ENCODE results near the gene PMPCA.

The PMPCA gene

GRCh38 chr9:136443687-136444086, 33.2 kb downstream of the PMPCA start:
- H3K4me3 ChIP-seq (ENCODE audit: low read length in 2 of 2) = no peak overlapping the region
- no peaks in the 10 kb centered on the region for H3K9me3 ChIP-seq (ENCODE audit: control insufficient read depth in 2 of 2, low read length in 2 of 2)
- no peaks in the 10 kb centered on the region for H3K27me3 ChIP-seq (ENCODE audit: control insufficient read depth in 2 of 2, insufficient read depth in 2 of 2, low read length in 2 of 2)
- H3K27ac ChIP-seq (ENCODE audit: low read depth in 2 of 2, low read length in 2 of 2) = no peak overlapping the region
- peaks cover 3 to 5% of the 10 kb centered on the region in 2 donors for H3K4me1 ChIP-seq (ENCODE audit: control insufficient read depth in 2 of 2, insufficient read depth in 2 of 2, low read length in 2 of 2)
- H3K9ac ChIP-seq (ENCODE audit: low read depth in 1 of 2, low read length in 2 of 2) = no peak overlapping the region
- H3K36me3 ChIP-seq (ENCODE audit: control insufficient read depth in 2 of 2, insufficient read depth in 2 of 2, low read length in 2 of 2) = peaks cover 43 to 71% of the 10 kb centered on the region in 2 donors

- H3K27ac ChIP-seq (ENCODE audit: low read depth in 2 of 2, low read length in 2 of 2) = no peak overlapping the region
- no peaks in the 10 kb centered on the region for H3K9me3 ChIP-seq (ENCODE audit: control insufficient read depth in 2 of 2, low read length in 2 of 2)
- no peak overlapping the region for H3K9ac ChIP-seq (ENCODE audit: low read depth in 1 of 2, low read length in 2 of 2)
- peaks cover under 1 to 3% of the 10 kb centered on the region in 2 donors for H3K4me1 ChIP-seq (ENCODE audit: control insufficient read depth in 2 of 2, insufficient read depth in 2 of 2, low read length in 2 of 2)
- H3K36me3 ChIP-seq (ENCODE audit: control insufficient read depth in 2 of 2, insufficient read depth in 2 of 2, low read length in 2 of 2) = peaks cover 47 to 75% of the 10 kb centered on the region in 2 donors
- H3K27me3 ChIP-seq (ENCODE audit: control insufficient read depth in 2 of 2, insufficient read depth in 2 of 2, low read length in 2 of 2) = no peaks in the 10 kb centered on the region
- H3K4me3 ChIP-seq (ENCODE audit: low read length in 2 of 2) = no peak overlapping the region
Observed at GRCh38 chr9:136444102-136444501, 33.6 kb downstream of the PMPCA start.

- Histone ChIP-seq H3K4me3 (ENCODE audit: low read length in 2 of 2) (no peak overlapping the region), H3K27me3 (ENCODE audit: control insufficient read depth in 2 of 2, insufficient read depth in 2 of 2, low read length in 2 of 2) (no peaks in the 10 kb centered on the region), H3K27ac (ENCODE audit: low read depth in 2 of 2, low read length in 2 of 2) (no peak overlapping the region), H3K9me3 (ENCODE audit: control insufficient read depth in 2 of 2, low read length in 2 of 2) (no peaks in the 10 kb centered on the region), H3K9ac (ENCODE audit: low read depth in 1 of 2, low read length in 2 of 2) (no peak overlapping the region), H3K36me3 (ENCODE audit: control insufficient read depth in 2 of 2, insufficient read depth in 2 of 2, low read length in 2 of 2) (peaks cover 58 to 82% of the 10 kb centered on the region in 2 donors), H3K4me1 (ENCODE audit: control insufficient read depth in 2 of 2, insufficient read depth in 2 of 2, low read length in 2 of 2) (no peaks in the 10 kb centered on the region)
Observed at GRCh38 chr9:136445799-136446198, 35.3 kb downstream of the PMPCA start.

GRCh38 chr9:136447173-136447778, 36.8 kb downstream of the PMPCA start:
- no peaks in the 10 kb centered on the region for H3K4me1 ChIP-seq (ENCODE audit: control insufficient read depth in 2 of 2, insufficient read depth in 2 of 2, low read length in 2 of 2)
- no peak overlapping the region for H3K27ac ChIP-seq (ENCODE audit: low read depth in 2 of 2, low read length in 2 of 2)
- H3K9ac ChIP-seq (ENCODE audit: low read depth in 1 of 2, low read length in 2 of 2) = no peak overlapping the region
- peaks cover 62 to 81% of the 10 kb centered on the region in 2 donors for H3K36me3 ChIP-seq (ENCODE audit: control insufficient read depth in 2 of 2, insufficient read depth in 2 of 2, low read length in 2 of 2)
- H3K9me3 ChIP-seq (ENCODE audit: control insufficient read depth in 2 of 2, low read length in 2 of 2) = no peaks in the 10 kb centered on the region
- H3K27me3 ChIP-seq (ENCODE audit: control insufficient read depth in 2 of 2, insufficient read depth in 2 of 2, low read length in 2 of 2) = no peaks in the 10 kb centered on the region
- no peak overlapping the region for H3K4me3 ChIP-seq (ENCODE audit: low read length in 2 of 2)

- Histone ChIP-seq H3K4me1 (ENCODE audit: control insufficient read depth in 2 of 2, insufficient read depth in 2 of 2, low read length in 2 of 2) (no peaks in the 10 kb centered on the region), H3K27ac (ENCODE audit: low read depth in 2 of 2, low read length in 2 of 2) (no peak overlapping the region), H3K9ac (ENCODE audit: low read depth in 1 of 2, low read length in 2 of 2) (no peak overlapping the region), H3K9me3 (ENCODE audit: control insufficient read depth in 2 of 2, low read length in 2 of 2) (no peaks in the 10 kb centered on the region), H3K36me3 (ENCODE audit: control insufficient read depth in 2 of 2, insufficient read depth in 2 of 2, low read length in 2 of 2) (peaks cover 63 to 74% of the 10 kb centered on the region in 2 donors), H3K4me3 (ENCODE audit: low read length in 2 of 2) (no peak overlapping the region), H3K27me3 (ENCODE audit: control insufficient read depth in 2 of 2, insufficient read depth in 2 of 2, low read length in 2 of 2) (no peaks in the 10 kb centered on the region)
Observed at GRCh38 chr9:136448655-136449054, 38.2 kb downstream of the PMPCA start.

GRCh38 chr9:136451221-136451877, 40.9 kb downstream of the PMPCA start:
- H3K9me3 ChIP-seq (ENCODE audit: control insufficient read depth in 2 of 2, low read length in 2 of 2) = no peaks in the 10 kb centered on the region
- no peak overlapping the region for H3K27ac ChIP-seq (ENCODE audit: low read depth in 2 of 2, low read length in 2 of 2)
- peaks cover 74 to 80% of the 10 kb centered on the region in 2 donors for H3K36me3 ChIP-seq (ENCODE audit: control insufficient read depth in 2 of 2, insufficient read depth in 2 of 2, low read length in 2 of 2)
- H3K4me1 ChIP-seq (ENCODE audit: control insufficient read depth in 2 of 2, insufficient read depth in 2 of 2, low read length in 2 of 2) = no peaks in the 10 kb centered on the region
- H3K9ac ChIP-seq (ENCODE audit: low read depth in 1 of 2, low read length in 2 of 2) = no peak overlapping the region
- H3K4me3 ChIP-seq (ENCODE audit: low read length in 2 of 2) = no peak overlapping the region
- H3K27me3 ChIP-seq (ENCODE audit: control insufficient read depth in 2 of 2, insufficient read depth in 2 of 2, low read length in 2 of 2) = no peaks in the 10 kb centered on the region

- Histone ChIP-seq H3K27me3 (ENCODE audit: control insufficient read depth in 2 of 2, insufficient read depth in 2 of 2, low read length in 2 of 2) (no peaks in the 10 kb centered on the region), H3K4me1 (ENCODE audit: control insufficient read depth in 2 of 2, insufficient read depth in 2 of 2, low read length in 2 of 2) (no peaks in the 10 kb centered on the region), H3K36me3 (ENCODE audit: control insufficient read depth in 2 of 2, insufficient read depth in 2 of 2, low read length in 2 of 2) (peaks cover 66 to 76% of the 10 kb centered on the region in 2 donors)
Observed at GRCh38 chr9:136453326-136453725, 42.9 kb downstream of the PMPCA start.

GRCh38 chr9:136454026-136454796, 43.8 kb downstream of the PMPCA start:
- Histone ChIP-seq H3K27ac (ENCODE audit: low read depth in 2 of 2, low read length in 2 of 2) (no peak overlapping the region), H3K4me1 (ENCODE audit: control insufficient read depth in 2 of 2, insufficient read depth in 2 of 2, low read length in 2 of 2) (no peaks in the 10 kb centered on the region), H3K9me3 (ENCODE audit: control insufficient read depth in 2 of 2, low read length in 2 of 2) (no peaks in the 10 kb centered on the region), H3K36me3 (ENCODE audit: control insufficient read depth in 2 of 2, insufficient read depth in 2 of 2, low read length in 2 of 2) (peaks cover 64 to 77% of the 10 kb centered on the region in 2 donors), H3K9ac (ENCODE audit: low read depth in 1 of 2, low read length in 2 of 2) (no peak overlapping the region), H3K4me3 (ENCODE audit: low read length in 2 of 2) (no peak overlapping the region), H3K27me3 (ENCODE audit: control insufficient read depth in 2 of 2, insufficient read depth in 2 of 2, low read length in 2 of 2) (no peaks in the 10 kb centered on the region)

More at GRCh38 chr9:136453326-136453725, 42.9 kb downstream of the PMPCA start:
- H3K9ac ChIP-seq (ENCODE audit: low read depth in 1 of 2, low read length in 2 of 2) = no peak overlapping the region
- no peak overlapping the region for H3K27ac ChIP-seq (ENCODE audit: low read depth in 2 of 2, low read length in 2 of 2)
- no peaks in the 10 kb centered on the region for H3K9me3 ChIP-seq (ENCODE audit: control insufficient read depth in 2 of 2, low read length in 2 of 2)
- no peak overlapping the region for H3K4me3 ChIP-seq (ENCODE audit: low read length in 2 of 2)

GRCh38 chr9:136455043-136456002, 44.9 kb downstream of the PMPCA start:
- Histone ChIP-seq H3K9ac (ENCODE audit: low read depth in 1 of 2, low read length in 2 of 2) (no peak overlapping the region), H3K27me3 (ENCODE audit: control insufficient read depth in 2 of 2, insufficient read depth in 2 of 2, low read length in 2 of 2) (no peaks in the 10 kb centered on the region), H3K27ac (ENCODE audit: low read depth in 2 of 2, low read length in 2 of 2) (no peak overlapping the region), H3K9me3 (ENCODE audit: control insufficient read depth in 2 of 2, low read length in 2 of 2) (no peaks in the 10 kb centered on the region), H3K4me3 (ENCODE audit: low read length in 2 of 2) (no peak overlapping the region), H3K36me3 (ENCODE audit: control insufficient read depth in 2 of 2, insufficient read depth in 2 of 2, low read length in 2 of 2) (peaks cover 65 to 81% of the 10 kb centered on the region in 2 donors), H3K4me1 (ENCODE audit: control insufficient read depth in 2 of 2, insufficient read depth in 2 of 2, low read length in 2 of 2) (no peaks in the 10 kb centered on the region)
